DOHH2 (cell line): ENCODE measurements around the gene SHQ1.
A peak's percentile ranks its signal among the peaks of the same experiment; 100 is the strongest.

Experiments
- H3F3A ChIP-seq: fragments of 200-600 bp; sonication (generic), shearing (Covaris generic); 2 replicates; pipeline ENCODE4 v1.6.0; 2016; ENCODE audit warnings: antibody characterized with exemption, mild to moderate bottlenecking; ENCODE audit not compliant: control insufficient read depth, insufficient read depth
- H3K27ac ChIP-seq: fragments of 200-600 bp; sonication (generic); 2 replicates; pipeline ENCODE4 v1.5.1; 2014; ENCODE audit warnings: low read depth, mild to moderate bottlenecking, low read length, moderate library complexity
- H3K27me3 ChIP-seq: fragments of 200-600 bp; sonication (generic); 2 replicates; pipeline ENCODE4 v1.6.1; 2014; ENCODE audit warnings: mild to moderate bottlenecking, low read length, mixed read lengths; ENCODE audit not compliant: control insufficient read depth
- H3K36me3 ChIP-seq: fragments of 200-600 bp; sonication (generic); 2 replicates; pipeline ENCODE4 v1.6.1; 2014; ENCODE audit warnings: mild to moderate bottlenecking, low read length, moderate library complexity, mixed read lengths; ENCODE audit not compliant: control insufficient read depth
- H3K4me1 ChIP-seq: fragments of 200-600 bp; sonication (generic); 2 replicates; pipeline ENCODE4 v1.6.1; 2014; ENCODE audit warnings: mild to moderate bottlenecking, low read length, mixed read lengths; ENCODE audit not compliant: control insufficient read depth
- H3K4me2 ChIP-seq: fragments of 200-600 bp; sonication (generic); 2 replicates; pipeline ENCODE4 v1.6.0; 2014; ENCODE audit warnings: mild to moderate bottlenecking, low read length, moderate library complexity
- H3K4me3 ChIP-seq: fragments of 200-600 bp; sonication (generic); 2 replicates; pipeline ENCODE4 v1.5.1; 2014; ENCODE audit warnings: mild to moderate bottlenecking, low read length, mixed read lengths
- H3K79me2 ChIP-seq: fragments of 200-600 bp; sonication (generic); 2 replicates; pipeline ENCODE4 v1.6.1; 2014; ENCODE audit warnings: mild to moderate bottlenecking, low read length, mixed read lengths; ENCODE audit not compliant: control insufficient read depth
- H3K9me2 ChIP-seq: fragments of 200-600 bp; sonication (generic); replicated peaks from 2 replicates; pipeline ENCODE4 v1.6.1; 2014; ENCODE audit warnings: mild to moderate bottlenecking, low read length, mixed read lengths; ENCODE audit not compliant: control insufficient read depth
- H3K9me3 ChIP-seq: fragments of 200-600 bp; sonication (generic); 2 replicates; pipeline ENCODE4 v1.6.1; 2014; ENCODE audit warnings: antibody characterized with exemption, low read length, mixed read lengths; ENCODE audit not compliant: control insufficient read depth, insufficient read depth
- H4K20me1 ChIP-seq: fragments of 200-600 bp; sonication (generic); 2 replicates; pipeline ENCODE4 v1.6.0; 2014; ENCODE audit warnings: low read depth, mild to moderate bottlenecking, antibody characterized with exemption, low read length, moderate library complexity; ENCODE audit not compliant: control insufficient read depth, insufficient read depth
- EZH2phosphoT487 ChIP-seq: fragments of 200-600 bp; sonication (generic); IDR thresholded peaks from 2 replicates; pipeline ENCODE4 v1.6.1; 2017; ENCODE audit warnings: borderline replicate concordance, mild to moderate bottlenecking, antibody characterized with exemption, low read length, moderate library complexity, mixed read lengths
- TF ChIP-seq, protein P1 (sequence below): fragments of 200-600 bp; sonication (generic); IDR thresholded peaks from one replicate; pipeline ENCODE4 v1.5.1; 2014; ENCODE audit warnings: antibody characterized with exemption, mild to moderate bottlenecking, low read depth, low read length; ENCODE audit not compliant: poor library complexity, severe bottlenecking

The SHQ1 gene

DNA sequence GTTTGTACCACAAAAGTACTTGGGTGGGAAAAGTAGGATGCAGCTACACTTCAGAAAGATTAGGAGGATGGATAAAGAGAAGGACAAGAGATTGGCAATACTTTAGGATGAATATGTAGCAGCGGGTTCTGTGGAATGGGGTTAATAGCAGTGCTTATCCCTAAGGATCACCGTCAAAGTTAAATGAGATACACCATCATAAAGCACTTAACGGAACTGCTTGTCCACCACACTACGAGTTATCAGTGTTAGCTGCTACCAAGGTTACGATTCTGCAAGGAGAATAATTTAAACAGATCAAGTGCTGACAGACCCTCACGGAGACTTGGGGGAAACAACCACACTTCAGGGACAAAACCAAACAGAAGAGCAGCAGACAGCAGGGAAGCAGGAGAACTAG, 963 bp downstream of the SHQ1 start:
- Histone ChIP-seq H3K27ac (no peak overlapping the region), H3K9me2 (no peaks in the 10 kb centered on the region), H3F3A (0 out of 2 replicates have a peak, but pooled peaks cover 3% of the 10 kb centered on the region), H3K9me3 (no peaks in the 10 kb centered on the region), H3K4me2 (peak overlapping the region; percentile 83), H3K4me1 (peaks cover 41% of the 10 kb centered on the region), H3K36me3 (peaks cover 12% of the 10 kb centered on the region; the same call in 1 of the 2 replicates), H3K79me2 (peaks cover 50% of the 10 kb centered on the region), H4K20me1 (peaks cover 5% of the 10 kb centered on the region; the same call in 1 of the 2 replicates), H3K27me3 (no peaks in the 10 kb centered on the region), H3K4me3 (peak overlapping the region; percentile 85)
- no peak for TF ChIP-seq EZH2phosphoT487
- TF ChIP-seq, protein P1, sequence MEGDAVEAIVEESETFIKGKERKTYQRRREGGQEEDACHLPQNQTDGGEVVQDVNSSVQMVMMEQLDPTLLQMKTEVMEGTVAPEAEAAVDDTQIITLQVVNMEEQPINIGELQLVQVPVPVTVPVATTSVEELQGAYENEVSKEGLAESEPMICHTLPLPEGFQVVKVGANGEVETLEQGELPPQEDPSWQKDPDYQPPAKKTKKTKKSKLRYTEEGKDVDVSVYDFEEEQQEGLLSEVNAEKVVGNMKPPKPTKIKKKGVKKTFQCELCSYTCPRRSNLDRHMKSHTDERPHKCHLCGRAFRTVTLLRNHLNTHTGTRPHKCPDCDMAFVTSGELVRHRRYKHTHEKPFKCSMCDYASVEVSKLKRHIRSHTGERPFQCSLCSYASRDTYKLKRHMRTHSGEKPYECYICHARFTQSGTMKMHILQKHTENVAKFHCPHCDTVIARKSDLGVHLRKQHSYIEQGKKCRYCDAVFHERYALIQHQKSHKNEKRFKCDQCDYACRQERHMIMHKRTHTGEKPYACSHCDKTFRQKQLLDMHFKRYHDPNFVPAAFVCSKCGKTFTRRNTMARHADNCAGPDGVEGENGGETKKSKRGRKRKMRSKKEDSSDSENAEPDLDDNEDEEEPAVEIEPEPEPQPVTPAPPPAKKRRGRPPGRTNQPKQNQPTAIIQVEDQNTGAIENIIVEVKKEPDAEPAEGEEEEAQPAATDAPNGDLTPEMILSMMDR = no peak

DNA sequence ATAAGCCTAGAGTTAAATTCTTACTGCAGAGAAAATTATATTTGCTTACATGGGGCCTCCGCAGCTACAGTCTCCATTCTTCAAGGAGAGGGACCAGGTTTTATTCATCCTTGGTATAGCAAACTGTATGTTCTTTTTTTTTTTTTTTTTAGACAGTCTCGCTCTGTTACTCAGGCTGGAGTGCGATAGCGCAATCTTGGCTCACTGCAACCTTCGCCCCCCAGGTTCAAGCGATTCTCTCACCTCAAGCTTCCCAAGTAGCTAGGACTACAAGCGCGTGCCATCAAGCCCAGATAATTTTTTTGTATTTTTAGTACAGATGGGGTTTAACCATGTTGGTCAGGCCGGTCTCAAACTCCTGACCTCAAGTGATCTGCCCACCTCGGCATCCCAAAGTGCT, 2.1 kb downstream of the SHQ1 start:
- Histone ChIP-seq H3K79me2 (peaks cover 50% of the 10 kb centered on the region), H3K4me2 (peak overlapping the region; percentile 83), H3K4me1 (peaks cover 41% of the 10 kb centered on the region)

DNA sequence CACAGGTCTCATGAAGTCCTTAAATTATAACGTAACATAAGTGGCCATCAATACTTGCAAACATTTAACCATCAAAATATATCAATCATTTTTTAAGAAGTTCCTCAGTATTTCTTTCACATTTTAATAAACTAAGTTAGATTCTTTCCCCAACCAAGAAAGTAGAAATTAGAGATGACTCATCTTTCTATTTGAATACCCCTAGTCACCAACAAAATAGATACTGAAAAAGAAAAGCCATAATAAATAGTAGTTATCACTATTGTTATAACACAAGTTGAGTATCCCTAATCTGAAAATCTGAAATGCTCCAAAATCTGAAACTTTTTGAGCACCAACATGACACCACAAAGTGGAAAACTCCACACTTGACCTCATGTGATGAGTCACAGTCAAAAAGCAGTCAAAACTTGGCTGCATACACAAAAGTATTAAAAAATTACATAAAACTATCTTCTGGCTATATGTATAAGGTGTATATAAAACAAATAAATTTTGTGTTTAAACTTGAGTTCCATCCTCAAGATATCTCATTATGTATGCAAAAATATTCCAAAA, 3.7 kb downstream of the SHQ1 start:
- no peak for TF ChIP-seq EZH2phosphoT487
- TF ChIP-seq, protein P1 = no peak
- Histone ChIP-seq H3K36me3 (peaks cover 32% of the 10 kb centered on the region), H3K4me3 (no peak overlapping the region), H3K4me2 (no peak overlapping the region), H3K27me3 (no peaks in the 10 kb centered on the region), H3F3A (no peaks in the 10 kb centered on the region), H3K27ac (no peak overlapping the region), H3K9me3 (no peaks in the 10 kb centered on the region), H3K9me2 (no peaks in the 10 kb centered on the region), H3K4me1 (peaks cover 38% of the 10 kb centered on the region), H3K79me2 (peaks cover 50% of the 10 kb centered on the region), H4K20me1 (peaks cover 5% of the 10 kb centered on the region; the same call in 1 of the 2 replicates)

More for the DNA sequence above, 2.1 kb downstream of the SHQ1 start:
- Histone ChIP-seq H3K4me3 (peak overlapping the region; percentile 85), H3K27me3 (no peaks in the 10 kb centered on the region), H3K9me3 (no peaks in the 10 kb centered on the region), H3F3A (0 out of 2 replicates have a peak, but pooled peaks cover 3% of the 10 kb centered on the region), H4K20me1 (peaks cover 5% of the 10 kb centered on the region; the same call in 1 of the 2 replicates), H3K9me2 (no peaks in the 10 kb centered on the region), H3K36me3 (peaks cover 23% of the 10 kb centered on the region), H3K27ac (0 out of 2 replicates have a peak overlapping the region, but pooled peaks have one; percentile 15)
- TF ChIP-seq, protein P1 = no peak
- TF ChIP-seq EZH2phosphoT487 = no peak
